Large intestine (tissue), 3 donors: ENCODE data around the gene PCARE. TPM values are rescaled to one million over a fixed set of nuclear protein-coding genes. Genes with fewer than 3 reads are reported as not detected.

Experiments
- DNase-seq, 2 donors: peaks; one replicate each; pipeline versions ENCODE4 v3.0.0 to v3.0.0-alpha.2; 2013
- H3K27ac ChIP-seq: one replicate; pipeline ENCODE4 v1.5.1; 2013; ENCODE audit warnings: low read length
- H3K27me3 ChIP-seq: 2 replicates; pipeline ENCODE4 v1.6.1; 2013; ENCODE audit warnings: low read length; ENCODE audit not compliant: control insufficient read depth, insufficient read depth
- H3K36me3 ChIP-seq: 2 replicates; pipeline ENCODE4 v1.6.1; 2013; ENCODE audit warnings: low read length; ENCODE audit not compliant: control insufficient read depth, insufficient read depth
- H3K4me1 ChIP-seq: one replicate; pipeline ENCODE4 v1.6.1; 2013; ENCODE audit warnings: low read length; ENCODE audit not compliant: control insufficient read depth, insufficient read depth
- H3K4me3 ChIP-seq: one replicate; pipeline ENCODE4 v1.5.1; 2013; ENCODE audit warnings: low read length
- H3K9me3 ChIP-seq: one replicate; pipeline ENCODE4 v1.6.1; 2013; ENCODE audit warnings: mild to moderate bottlenecking, low read depth, low read length, moderate library complexity; ENCODE audit not compliant: control insufficient read depth
- WGBS: methylation state at CpG from one replicate; pipeline ENCODE4 v1.1.5; 2013; ENCODE audit warnings: low lambda C conversion rate; ENCODE audit not compliant: insufficient coverage; 5-methylcytosine and 5-hydroxymethylcytosine counted together
- polyA plus RNA-seq: library from polyadenylated mRNA; unstranded; fragments of 120-200 nt; gene quantifications from one replicate; pipeline ENCODE4 v1.2.1, GENCODE V29; 2013

The PCARE gene
- polyA plus RNA-seq, 1 donor: 0.01 TPM

DNA sequence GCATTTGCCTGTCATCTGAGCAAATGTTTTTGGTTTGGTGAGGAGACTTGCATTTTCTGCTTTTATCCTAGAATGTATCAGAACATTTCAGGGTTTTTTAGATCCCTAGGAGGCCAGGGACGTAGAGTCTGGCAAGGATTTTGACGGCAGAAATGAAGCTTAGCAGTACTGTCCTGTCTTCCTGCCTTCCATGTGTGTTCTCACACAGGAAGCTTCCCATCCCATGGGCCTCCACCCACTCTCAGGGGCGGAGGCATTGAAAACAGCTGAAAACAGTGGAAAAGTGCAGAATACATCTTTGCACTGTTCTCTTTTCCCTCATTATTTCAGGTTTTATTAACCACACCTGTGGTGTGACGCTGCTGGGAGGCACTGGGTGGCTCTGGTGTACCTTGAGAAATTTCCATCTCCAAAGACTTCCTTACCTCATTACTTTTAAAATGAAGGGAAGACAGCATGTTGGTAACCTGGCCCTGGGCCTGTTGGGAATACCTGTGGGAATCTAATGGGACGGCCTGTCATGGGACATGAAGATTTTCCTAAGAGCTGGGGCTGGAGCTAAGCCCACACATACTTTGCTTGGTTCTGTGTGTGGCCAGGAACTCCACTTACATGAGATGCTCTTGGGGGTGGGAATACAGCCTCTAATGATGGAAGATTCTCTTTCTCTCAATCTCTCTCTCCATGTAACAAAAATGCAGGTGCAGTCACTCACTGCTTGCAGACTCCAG, 20.5 kb downstream of the PCARE start:
- Histone ChIP-seq H3K27me3 (no peaks in the 10 kb centered on the region), H3K27ac (no peak overlapping the region), H3K36me3 (no peaks in the 10 kb centered on the region), H3K9me3 (no peaks in the 10 kb centered on the region), H3K4me3 (no peak overlapping the region), H3K4me1 (no peaks in the 10 kb centered on the region)
- WGBS: no CpG with 5 or more reads among the region's 5 CpGs
- no peak for DNase-seq

DNA sequence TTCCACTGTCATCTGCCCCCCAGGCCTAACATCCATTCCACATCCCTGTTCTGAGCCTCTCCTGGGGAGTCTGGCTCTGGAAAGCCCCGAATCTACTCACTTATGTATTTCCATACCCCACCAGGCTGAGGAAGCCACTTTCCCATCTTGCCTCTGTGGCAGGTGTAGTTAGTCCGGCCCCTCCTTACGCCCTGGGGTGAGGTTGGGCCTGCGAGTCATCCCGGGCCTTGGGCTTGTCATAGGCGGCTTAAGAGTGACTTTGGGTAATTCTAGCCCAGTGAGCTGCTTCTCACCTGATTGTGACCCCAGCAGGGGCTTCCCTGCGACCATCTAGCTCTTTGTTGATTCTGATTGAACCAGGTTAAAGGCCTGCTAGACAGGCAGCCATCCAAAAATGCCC, 21.1 kb downstream of the PCARE start:
- no peaks in the 10 kb centered on the region for H3K27me3 ChIP-seq
- H3K9me3 ChIP-seq: no peaks in the 10 kb centered on the region
- no CpG with 5 or more reads among the region's 7 CpGs for WGBS
- DNase-seq: no peak
- H3K4me3 ChIP-seq: no peak overlapping the region
- no peaks in the 10 kb centered on the region for H3K36me3 ChIP-seq
- H3K27ac ChIP-seq: no peak overlapping the region
- H3K4me1 ChIP-seq: no peaks in the 10 kb centered on the region

DNA sequence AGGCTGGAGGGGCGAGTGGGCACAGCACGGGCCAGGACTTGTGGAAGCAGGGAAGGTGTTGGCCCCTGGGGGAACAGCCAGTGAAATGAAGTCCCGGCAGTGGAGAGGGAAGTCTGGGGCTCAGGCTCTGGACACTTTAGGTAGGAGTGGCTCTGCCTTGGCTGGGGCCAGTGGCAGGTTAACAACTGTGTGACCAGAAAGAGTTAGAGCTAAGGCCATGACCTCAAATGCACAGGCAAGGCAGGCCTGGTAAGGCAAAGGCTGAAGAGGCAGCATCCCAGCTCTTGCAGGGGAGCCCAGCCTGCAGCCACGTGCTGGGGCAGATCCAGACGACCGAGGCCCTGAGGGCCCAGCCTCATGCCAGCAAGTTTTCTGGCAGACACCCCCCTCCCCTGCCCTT, 21.5 kb downstream of the PCARE start:
- Histone ChIP-seq H3K27me3 (no peaks in the 10 kb centered on the region), H3K9me3 (no peaks in the 10 kb centered on the region), H3K27ac (no peak overlapping the region), H3K4me1 (no peaks in the 10 kb centered on the region), H3K36me3 (no peaks in the 10 kb centered on the region), H3K4me3 (no peak overlapping the region)
- WGBS: no CpG with 5 or more reads among the region's 6 CpGs
- DNase-seq: no peak

- Histone ChIP-seq H3K27ac (no peak overlapping the region), H3K4me3 (no peak overlapping the region), H3K27me3 (no peaks in the 10 kb centered on the region), H3K4me1 (no peaks in the 10 kb centered on the region), H3K36me3 (no peaks in the 10 kb centered on the region), H3K9me3 (no peaks in the 10 kb centered on the region)
- WGBS: no CpG with 5 or more reads among the region's 12 CpGs
- DNase-seq: no peak
Observed at GRCh38 chr2:29051730-29052129, 22.6 kb downstream of the PCARE start.

DNA sequence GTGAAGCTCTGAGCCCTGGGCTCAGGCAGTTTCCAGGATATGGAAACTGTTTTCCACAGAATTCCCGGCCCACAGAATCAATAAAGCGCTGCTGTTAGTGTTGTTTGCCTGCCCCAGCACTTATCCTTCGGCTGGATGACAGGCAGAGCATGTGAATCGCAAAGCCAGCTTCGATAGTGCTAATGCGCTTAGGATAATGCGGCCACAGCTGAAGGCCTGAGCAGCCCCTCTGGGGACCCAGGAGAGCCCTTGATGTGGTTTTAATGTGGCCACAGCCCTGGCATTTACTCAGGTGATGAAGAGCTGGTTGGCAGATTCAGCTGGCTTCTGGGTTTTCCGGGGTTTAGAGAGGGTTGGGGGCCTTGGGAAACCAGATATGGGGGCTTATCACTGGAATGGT, 23.7 kb downstream of the PCARE start:
- no peak for DNase-seq
- WGBS: no CpG with 5 or more reads among the region's 8 CpGs

GRCh38 chr2:29047083-29047845, 27.1 kb downstream of the PCARE start:
- H3K27me3 ChIP-seq: no peaks in the 10 kb centered on the region
- no peaks in the 10 kb centered on the region for H3K36me3 ChIP-seq
- no peaks in the 10 kb centered on the region for H3K4me1 ChIP-seq
- H3K27ac ChIP-seq: no peak overlapping the region
- DNase-seq: no peak
- H3K4me3 ChIP-seq: no peak overlapping the region
- H3K9me3 ChIP-seq: no peaks in the 10 kb centered on the region
- no CpG with 5 or more reads among the region's 9 CpGs for WGBS

More for the DNA sequence above, 23.7 kb downstream of the PCARE start:
- H3K27me3 ChIP-seq: no peaks in the 10 kb centered on the region
- H3K27ac ChIP-seq: no peak overlapping the region
- no peaks in the 10 kb centered on the region for H3K9me3 ChIP-seq
- no peaks in the 10 kb centered on the region for H3K36me3 ChIP-seq
- H3K4me1 ChIP-seq: no peaks in the 10 kb centered on the region
- H3K4me3 ChIP-seq: no peak overlapping the region

DNA sequence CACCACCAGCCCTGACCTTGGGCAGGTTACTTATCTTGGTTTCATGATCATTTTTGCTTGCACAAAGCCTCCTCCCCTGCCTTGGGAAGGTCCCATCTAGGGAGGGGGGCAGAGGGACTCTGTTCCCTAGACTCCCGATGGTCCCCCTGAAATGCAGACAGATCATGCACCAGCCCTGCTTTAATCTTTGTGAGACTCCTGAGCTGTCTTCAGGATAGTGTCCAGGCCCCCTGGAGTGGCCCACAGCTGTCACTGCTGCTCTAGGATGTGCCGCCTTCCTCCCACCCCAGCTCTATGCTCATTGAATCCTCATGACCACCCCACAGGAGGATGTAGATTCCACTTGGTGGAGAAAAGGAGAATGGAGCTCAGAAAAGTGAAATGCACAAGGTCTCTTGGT, 28.0 kb downstream of the PCARE start:
- Histone ChIP-seq H3K36me3 (no peaks in the 10 kb centered on the region), H3K4me1 (no peaks in the 10 kb centered on the region), H3K9me3 (no peaks in the 10 kb centered on the region), H3K27ac (no peak overlapping the region), H3K4me3 (no peak overlapping the region), H3K27me3 (no peaks in the 10 kb centered on the region)
- WGBS: no CpG with 5 or more reads among the region's 2 CpGs
- no peak for DNase-seq

GRCh38 chr2:29044459-29044858, 29.9 kb downstream of the PCARE start:
- Histone ChIP-seq H3K9me3 (no peaks in the 10 kb centered on the region), H3K4me1 (no peaks in the 10 kb centered on the region), H3K27ac (no peak overlapping the region), H3K4me3 (no peak overlapping the region), H3K36me3 (no peaks in the 10 kb centered on the region), H3K27me3 (no peaks in the 10 kb centered on the region)
- no CpG with 5 or more reads among the region's 4 CpGs for WGBS
- no peak for DNase-seq

DNA sequence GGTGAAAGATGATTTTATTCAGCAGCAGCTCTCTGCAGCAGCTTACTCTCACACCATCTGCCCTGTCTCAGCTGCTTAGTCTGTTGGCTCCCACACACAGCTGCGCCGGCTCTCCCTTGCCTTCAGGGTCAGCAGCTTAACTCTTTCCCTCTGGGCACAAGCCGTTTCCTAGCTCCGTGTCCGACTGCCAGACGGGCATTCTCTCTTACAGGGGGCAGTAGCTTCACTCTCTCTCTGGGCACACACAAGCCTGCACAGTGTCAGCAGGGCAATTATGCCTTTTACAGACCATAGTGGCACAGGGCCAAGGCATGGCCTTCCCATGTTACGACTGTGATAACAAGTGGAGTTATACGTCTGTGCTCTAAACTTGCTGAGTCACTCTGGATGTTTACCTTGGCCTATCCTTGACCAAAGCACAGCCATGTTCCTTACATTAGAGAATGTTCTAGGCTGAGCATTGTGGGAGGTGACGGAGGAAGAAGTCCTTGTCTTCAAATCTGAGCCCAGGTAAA, 31.7 kb downstream of the PCARE start:
- no CpG with 5 or more reads among the region's 9 CpGs for WGBS
- H3K27ac ChIP-seq: no peak overlapping the region
- no peaks in the 10 kb centered on the region for H3K27me3 ChIP-seq
- H3K4me3 ChIP-seq: no peak overlapping the region
- H3K36me3 ChIP-seq: no peaks in the 10 kb centered on the region
- H3K9me3 ChIP-seq: no peaks in the 10 kb centered on the region
- H3K4me1 ChIP-seq: no peaks in the 10 kb centered on the region
- DNase-seq: peak in 1 of 2 donors; percentile 10

DNA sequence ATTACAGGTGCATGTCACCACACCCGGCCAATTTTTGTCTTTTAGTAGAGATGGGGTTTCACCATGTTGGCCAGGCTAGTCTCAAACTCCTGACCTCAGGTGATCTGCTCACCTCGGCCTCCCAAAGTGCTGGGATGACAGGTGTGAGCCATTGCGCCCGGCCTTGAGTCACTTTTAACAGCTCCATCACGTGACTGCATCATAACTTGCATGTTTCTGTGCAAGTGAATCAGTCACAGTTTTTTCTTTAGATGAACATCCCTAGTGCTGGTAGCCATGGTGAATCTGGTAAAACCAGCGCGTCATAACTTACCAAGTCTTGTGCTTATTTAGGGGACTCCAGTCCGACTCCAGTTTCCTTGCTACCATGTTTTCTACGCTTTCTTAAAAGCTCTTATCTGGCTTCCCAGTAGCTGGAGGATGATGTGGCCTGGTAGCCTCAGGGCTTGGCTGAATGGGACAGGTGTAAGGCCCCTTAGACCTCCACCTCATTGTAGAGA, 33.1 kb downstream of the PCARE start:
- no peak for DNase-seq
- Histone ChIP-seq H3K9me3 (no peaks in the 10 kb centered on the region), H3K27ac (no peak overlapping the region), H3K4me3 (no peak overlapping the region), H3K4me1 (no peaks in the 10 kb centered on the region), H3K27me3 (no peaks in the 10 kb centered on the region), H3K36me3 (no peaks in the 10 kb centered on the region)
- WGBS: no CpG with 5 or more reads among the region's 9 CpGs
